IMR-90 (cell line): ENCODE results near the gene RDH12.

Experiments
- POLR2A ChIP-seq: IDR thresholded peaks from 2 replicates; pipeline ENCODE4 v1.6.1; 2012; ENCODE audit warnings: mild to moderate bottlenecking, low read depth, low read length
- RAD21 ChIP-seq: IDR thresholded peaks from 2 replicates; pipeline ENCODE4 v1.6.1; 2012; ENCODE audit warnings: low read length, improper control_type of control experiment
- RCOR1 ChIP-seq: IDR thresholded peaks from 2 replicates; pipeline ENCODE4 v1.6.1; 2012; ENCODE audit warnings: mild to moderate bottlenecking, low read length, improper control_type of control experiment; ENCODE audit not compliant: insufficient replicate concordance
- TF ChIP-seq, protein P1 (sequence below): conservative IDR thresholded peaks from 2 replicates; pipeline ENCODE4 v1.5.1; 2012; ENCODE audit warnings: mild to moderate bottlenecking, low read depth, low read length, improper control_type of control experiment
- TF ChIP-seq, protein P2 (sequence below): fragments of 150-350 bp; IDR thresholded peaks from 2 replicates; pipeline ENCODE4 v1.6.1; 2017; ENCODE audit warnings: mild to moderate bottlenecking, antibody characterized with exemption, low read length, low read depth

DNA sequence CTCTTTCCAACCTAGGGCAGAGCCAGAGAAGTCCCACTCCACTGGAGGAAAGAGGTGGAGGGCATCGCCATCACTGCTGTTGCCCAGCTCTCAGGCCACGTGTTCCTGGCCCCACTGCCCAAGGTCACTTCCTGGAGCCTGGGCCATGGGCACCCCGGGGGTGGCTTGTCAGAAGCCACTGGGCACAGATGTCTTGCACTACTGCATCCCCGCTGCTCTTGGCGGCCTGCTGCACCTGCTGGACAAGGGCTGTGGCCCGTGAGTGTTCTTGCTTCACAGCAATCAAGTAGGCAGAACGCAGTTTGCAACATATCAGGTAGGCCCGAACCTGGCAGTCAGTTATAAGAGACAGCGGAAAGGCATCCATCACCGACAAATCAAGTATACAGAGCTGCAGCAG lies 46.6 kb downstream of the RDH12 start:
- no peak for TF ChIP-seq POLR2A
- TF ChIP-seq, protein P1, sequence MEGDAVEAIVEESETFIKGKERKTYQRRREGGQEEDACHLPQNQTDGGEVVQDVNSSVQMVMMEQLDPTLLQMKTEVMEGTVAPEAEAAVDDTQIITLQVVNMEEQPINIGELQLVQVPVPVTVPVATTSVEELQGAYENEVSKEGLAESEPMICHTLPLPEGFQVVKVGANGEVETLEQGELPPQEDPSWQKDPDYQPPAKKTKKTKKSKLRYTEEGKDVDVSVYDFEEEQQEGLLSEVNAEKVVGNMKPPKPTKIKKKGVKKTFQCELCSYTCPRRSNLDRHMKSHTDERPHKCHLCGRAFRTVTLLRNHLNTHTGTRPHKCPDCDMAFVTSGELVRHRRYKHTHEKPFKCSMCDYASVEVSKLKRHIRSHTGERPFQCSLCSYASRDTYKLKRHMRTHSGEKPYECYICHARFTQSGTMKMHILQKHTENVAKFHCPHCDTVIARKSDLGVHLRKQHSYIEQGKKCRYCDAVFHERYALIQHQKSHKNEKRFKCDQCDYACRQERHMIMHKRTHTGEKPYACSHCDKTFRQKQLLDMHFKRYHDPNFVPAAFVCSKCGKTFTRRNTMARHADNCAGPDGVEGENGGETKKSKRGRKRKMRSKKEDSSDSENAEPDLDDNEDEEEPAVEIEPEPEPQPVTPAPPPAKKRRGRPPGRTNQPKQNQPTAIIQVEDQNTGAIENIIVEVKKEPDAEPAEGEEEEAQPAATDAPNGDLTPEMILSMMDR = no peak
- no peak for TF ChIP-seq RCOR1
- no peak for TF ChIP-seq RAD21
- TF ChIP-seq, protein P2, sequence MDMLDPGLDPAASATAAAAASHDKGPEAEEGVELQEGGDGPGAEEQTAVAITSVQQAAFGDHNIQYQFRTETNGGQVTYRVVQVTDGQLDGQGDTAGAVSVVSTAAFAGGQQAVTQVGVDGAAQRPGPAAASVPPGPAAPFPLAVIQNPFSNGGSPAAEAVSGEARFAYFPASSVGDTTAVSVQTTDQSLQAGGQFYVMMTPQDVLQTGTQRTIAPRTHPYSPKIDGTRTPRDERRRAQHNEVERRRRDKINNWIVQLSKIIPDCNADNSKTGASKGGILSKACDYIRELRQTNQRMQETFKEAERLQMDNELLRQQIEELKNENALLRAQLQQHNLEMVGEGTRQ = no peak
